Measurements from ENCODE around the gene SLC22A3.

SLC22A3 gene

GRCh38 chr6:160400446-160400845, 52.3 kb downstream of the SLC22A3 start:
- DNase-seq (ENCODE audit: low read depth in 2 of 2) = peak; percentile 69 to 81
- no peak for TF ChIP-seq CTCF (IDR thresholded peaks at IDR 0.05; ENCODE audit: low read depth, low read length)
- H3K4me3 ChIP-seq (replicated peaks in 1 of 2; ENCODE audit: low read depth in 2 of 2, low read length in 2 of 2) = no peak overlapping the region

- no peak for DNase-seq (ENCODE audit: low read depth in 2 of 2)
- no peak overlapping the region for H3K4me3 ChIP-seq (replicated peaks in 1 of 2; ENCODE audit: low read depth in 2 of 2, low read length in 2 of 2)
- no peak for TF ChIP-seq CTCF (IDR thresholded peaks at IDR 0.05; ENCODE audit: low read depth, low read length)
Observed at GRCh38 chr6:160408528-160408927, 60.4 kb downstream of the SLC22A3 start.

- no peak for DNase-seq (ENCODE audit: low read depth in 2 of 2)
- no peak overlapping the region for H3K4me3 ChIP-seq (replicated peaks in 1 of 2; ENCODE audit: low read depth in 2 of 2, low read length in 2 of 2)
- no peak for TF ChIP-seq CTCF (IDR thresholded peaks at IDR 0.05; ENCODE audit: low read depth, low read length)
Observed at GRCh38 chr6:160412993-160413392, 64.8 kb downstream of the SLC22A3 start.

- TF ChIP-seq CTCF (IDR thresholded peaks at IDR 0.05; ENCODE audit: low read depth, low read length) = no peak
- no peak for DNase-seq (ENCODE audit: low read depth in 2 of 2)
- no peak overlapping the region for H3K4me3 ChIP-seq (replicated peaks in 1 of 2; ENCODE audit: low read depth in 2 of 2, low read length in 2 of 2)
Observed at GRCh38 chr6:160417146-160417545, 69.0 kb downstream of the SLC22A3 start.

- DNase-seq (ENCODE audit: low read depth in 2 of 2) = no peak
- no peak for TF ChIP-seq CTCF (IDR thresholded peaks at IDR 0.05; ENCODE audit: low read depth, low read length)
- no peak overlapping the region for H3K4me3 ChIP-seq (replicated peaks in 1 of 2; ENCODE audit: low read depth in 2 of 2, low read length in 2 of 2)
Observed at GRCh38 chr6:160417550-160417949, 69.4 kb downstream of the SLC22A3 start.

GRCh38 chr6:160418370-160418769, 70.2 kb downstream of the SLC22A3 start:
- no peak for TF ChIP-seq CTCF (IDR thresholded peaks at IDR 0.05; ENCODE audit: low read depth, low read length)
- no peak for DNase-seq (ENCODE audit: low read depth in 2 of 2)
- H3K4me3 ChIP-seq (replicated peaks in 1 of 2; ENCODE audit: low read depth in 2 of 2, low read length in 2 of 2) = no peak overlapping the region

- no peak overlapping the region for H3K4me3 ChIP-seq (replicated peaks in 1 of 2; ENCODE audit: low read depth in 2 of 2, low read length in 2 of 2)
- no peak for TF ChIP-seq CTCF (IDR thresholded peaks at IDR 0.05; ENCODE audit: low read depth, low read length)
- peak in 1 of 2 donors; percentile 61 for DNase-seq (ENCODE audit: low read depth in 2 of 2)
Observed at GRCh38 chr6:160419488-160419887, 71.3 kb downstream of the SLC22A3 start.
